Upper lobe of left lung (tissue), 6 donors: ENCODE results near the gene PGS1. TPM values are rescaled to one million over a fixed set of nuclear protein-coding genes. Genes with fewer than 3 reads are reported as not detected.

Experiments
- ATAC-seq, 2 donors: fragments of 200-7000 bp; cut with Tn5 transposase; one replicate each; pipeline ENCODE4 v1.9.1; 2022; ENCODE audit warnings: mild to moderate bottlenecking in 2 of 2, moderate library complexity in 2 of 2; ENCODE audit not compliant: low FRiP score in 2 of 2
- DNase-seq, 2 donors: peaks; one replicate each; pipeline ENCODE4 v3.0.0-alpha.2; 2019 to 2020
- H3K27ac ChIP-seq, 4 donors: fragments of 200-600 bp; sonication (generic); one replicate each; pipeline ENCODE4 v1.5.1; 2016 to 2019
- H3K27me3 ChIP-seq, 4 donors: fragments of 200-600 bp; sonication (generic); one replicate each; pipeline ENCODE4 v1.5.1; 2017 to 2019
- H3K36me3 ChIP-seq, 4 donors: fragments of 200-600 bp; sonication (generic); one replicate each; pipeline ENCODE4 v1.5.1; 2016 to 2019
- H3K4me1 ChIP-seq, 4 donors: fragments of 200-600 bp; sonication (generic); one replicate each; pipeline ENCODE4 v1.5.1; 2018 to 2019
- H3K4me3 ChIP-seq, 4 donors: fragments of 200-600 bp; sonication (generic); one replicate each; pipeline ENCODE4 v1.5.1; 2017 to 2019; ENCODE audit warnings: mild to moderate bottlenecking in 2 of 4, moderate library complexity in 1 of 4
- H3K9me3 ChIP-seq, 4 donors: fragments of 200-600 bp; sonication (generic); one replicate each; pipeline ENCODE4 v1.5.1; 2018 to 2019
- CTCF ChIP-seq, 6 experiments: fragments of 450-650 bp in 4 of 6; fragments of 200-600 bp in 2 of 6; sonication (generic) in 2 of 6; IDR thresholded peaks; one replicate each; pipeline ENCODE4 v1.5.1; 2016 to 2019; ENCODE audit warnings: antibody characterized with exemption in 6 of 6
- EP300 ChIP-seq, 4 donors: sonication (generic); formaldehyde crosslinking; IDR thresholded peaks; one replicate each; pipeline ENCODE4 v1.5.1; 2017; ENCODE audit warnings: antibody characterized with exemption in 4 of 4, control low read depth in 2 of 4
- POLR2A ChIP-seq, 4 donors: fragments of 450-650 bp; IDR thresholded peaks; one replicate each; pipeline ENCODE4 v1.5.1; 2016 to 2017; ENCODE audit warnings: antibody characterized with exemption in 4 of 4, mild to moderate bottlenecking in 2 of 4
- POLR2AphosphoS5 ChIP-seq, 2 donors: sonication (generic); formaldehyde crosslinking; IDR thresholded peaks; one replicate each; pipeline ENCODE4 v1.5.1; 2017; ENCODE audit warnings: antibody characterized with exemption in 2 of 2
- WGBS, 2 donors: methylation state at CpG; one replicate each; pipeline ENCODE4 v1.1.5; 2017 to 2018; 5-methylcytosine and 5-hydroxymethylcytosine counted together
- total RNA-seq, 6 donors: library from RNA; depleted of rRNA in 4 of 6; stranded (reverse); fragments of >200 nt in 4 of 6; gene quantifications; one replicate each; pipeline versions ENCODE4 v1.1.0 to v1.2.1, GENCODE V29; 2016 to 2021
- donor health status: DM: no; HTN: no; CAD: no; lungs with moderate emphysema.
- donor health status: DM: no; HTN: yes; CAD: no; lungs with severe emphysema.

PGS1 gene
- total RNA-seq, 6 donors from 2014 or later: 79.2 to 348 (median 92.3) TPM

GRCh38 chr17:78360371-78361224 lies 17.9 kb upstream of the PGS1 start:
- TF ChIP-seq POLR2A (IDR thresholded peaks at IDR 0.05) (peak in 1 of 4 donors; percentile 15), CTCF (IDR thresholded peaks at IDR 0.05) (peak; percentile 93 to 99 (median 98)), EP300 (IDR thresholded peaks at IDR 0.05) (no peak), POLR2AphosphoS5 (IDR thresholded peaks at IDR 0.05) (peak; percentile 42 to 62)
- Histone ChIP-seq H3K4me3 (peak overlapping the region; percentile 22 to 99 (median 86)), H3K4me1 (peaks cover 44 to 58% (median 52%) of the 10 kb centered on the region in 4 donors)

GRCh38 chr17:78361225-78361701 lies 17.2 kb upstream of the PGS1 start:
- no peak for ATAC-seq
- Histone ChIP-seq H3K4me1 (peaks cover 44 to 58% (median 52%) of the 10 kb centered on the region in 4 donors), H3K9me3 (no peaks in the 10 kb centered on the region), H3K4me3 (peak overlapping the region in 1 of 4 donors; percentile 99), H3K27ac (peak overlapping the region; percentile 98 to 100 (median 98)), H3K27me3 (no peaks in the 10 kb centered on the region), H3K36me3 (peaks cover 0 to 31% (median 22%) of the 10 kb centered on the region in 4 donors)
- TF ChIP-seq POLR2AphosphoS5 (IDR thresholded peaks at IDR 0.05): no peak
- TF ChIP-seq CTCF (IDR thresholded peaks at IDR 0.05): no peak
- no peak for TF ChIP-seq POLR2A (IDR thresholded peaks at IDR 0.05)
- TF ChIP-seq EP300 (IDR thresholded peaks at IDR 0.05): no peak
- no peak for DNase-seq
- 62 to 67% methylated on average over 10 to 12 of the region's 12 CpGs for WGBS, 2 donors

More at GRCh38 chr17:78360371-78361224, 17.9 kb upstream of the PGS1 start:
- H3K9me3 ChIP-seq: no peaks in the 10 kb centered on the region
- H3K27ac ChIP-seq: peak overlapping the region; percentile 98 to 100 (median 98)
- peaks cover 0 to 38% (median 24%) of the 10 kb centered on the region in 4 donors for H3K36me3 ChIP-seq
- DNase-seq (peak; percentile 96 to 100), ATAC-seq (peak; percentile 83 to 92)
- H3K27me3 ChIP-seq: no peaks in the 10 kb centered on the region
- WGBS, 2 donors: 2 to 6% methylated on average over 15 to 27 of the region's 49 CpGs

GRCh38 chr17:78362232-78362631 lies 16.2 kb upstream of the PGS1 start:
- no peaks in the 10 kb centered on the region for H3K27me3 ChIP-seq
- peaks cover 40 to 54% (median 51%) of the 10 kb centered on the region in 4 donors for H3K4me1 ChIP-seq
- no peak overlapping the region for H3K27ac ChIP-seq
- TF ChIP-seq EP300 (IDR thresholded peaks at IDR 0.05) (no peak), POLR2A (IDR thresholded peaks at IDR 0.05) (no peak), CTCF (IDR thresholded peaks at IDR 0.05) (no peak), POLR2AphosphoS5 (IDR thresholded peaks at IDR 0.05) (no peak)
- H3K4me3 ChIP-seq: no peak overlapping the region
- H3K36me3 ChIP-seq: peaks cover 0 to 21% (median 18%) of the 10 kb centered on the region in 4 donors
- no peaks in the 10 kb centered on the region for H3K9me3 ChIP-seq
- DNase-seq: no peak
- 96 to 98% methylated on average over 5 of the region's 5 CpGs for WGBS, 2 donors
- no peak for ATAC-seq

GRCh38 chr17:78362671-78363070 lies 15.8 kb upstream of the PGS1 start:
- Histone ChIP-seq H3K9me3 (no peaks in the 10 kb centered on the region), H3K4me1 (peaks cover 36 to 50% (median 47%) of the 10 kb centered on the region in 4 donors), H3K27ac (no peak overlapping the region), H3K36me3 (peaks cover 0 to 17% (median 13%) of the 10 kb centered on the region in 4 donors), H3K27me3 (no peaks in the 10 kb centered on the region), H3K4me3 (no peak overlapping the region)
- WGBS, 2 donors: 87 to 90% methylated on average over 7 of the region's 7 CpGs
- DNase-seq: no peak
- ATAC-seq: no peak
- no peak for TF ChIP-seq POLR2AphosphoS5 (IDR thresholded peaks at IDR 0.05)
- no peak for TF ChIP-seq POLR2A (IDR thresholded peaks at IDR 0.05)
- no peak for TF ChIP-seq EP300 (IDR thresholded peaks at IDR 0.05)
- TF ChIP-seq CTCF (IDR thresholded peaks at IDR 0.05): no peak
